Osteocyte (in vitro differentiated cells): Measurements from ENCODE around the gene MEF2C. TPM values are rescaled to one million over a fixed set of nuclear protein-coding genes. Genes with fewer than 3 reads are reported as not detected.

Experiments
- DNase-seq: peaks from one replicate; pipeline ENCODE4 v3.0.0; 2021; ENCODE audit warnings: mixed read lengths; ENCODE audit not compliant: unreplicated experiment; ENCODE audit errors: extremely low spot score
- H3K27ac Mint-ChIP-seq: one replicate; pipeline ENCODE4 v1.8.0; 2021; ENCODE audit warnings: mild to moderate bottlenecking, mixed read lengths; ENCODE audit not compliant: unreplicated experiment
- H3K27me3 Mint-ChIP-seq: one replicate; pipeline ENCODE4 v1.8.0; 2021; ENCODE audit warnings: mixed read lengths; ENCODE audit not compliant: unreplicated experiment
- H3K36me3 Mint-ChIP-seq: one replicate; pipeline ENCODE4 v1.8.0; 2021; ENCODE audit warnings: mixed read lengths; ENCODE audit not compliant: unreplicated experiment
- H3K4me1 Mint-ChIP-seq: one replicate; pipeline ENCODE4 v1.8.0; 2021; ENCODE audit warnings: mixed read lengths; ENCODE audit not compliant: unreplicated experiment
- H3K4me3 Mint-ChIP-seq: one replicate; pipeline ENCODE4 v1.8.0; 2021; ENCODE audit warnings: mild to moderate bottlenecking, moderate library complexity, mixed read lengths; ENCODE audit not compliant: unreplicated experiment
- H3K9me3 Mint-ChIP-seq: one replicate; pipeline ENCODE4 v1.8.0; 2021; ENCODE audit warnings: mixed read lengths; ENCODE audit not compliant: unreplicated experiment
- CTCF ChIP-seq: fragments of 200-600 bp; sonication (generic); IDR thresholded peaks from 2 replicates; pipeline ENCODE4 v1.5.0; 2021; ENCODE audit warnings: antibody characterized with exemption, mild to moderate bottlenecking, moderate library complexity
- total RNA-seq: library from RNA; stranded (reverse); gene quantifications from 2 replicates; pipeline ENCODE4 v1.2.1, GENCODE V29; 2021

Gene MEF2C
- total RNA-seq, 1 donor from 2014 or later: 9.4 TPM

- Mint-ChIP-seq H3K27ac (no peak overlapping the region), H3K36me3 (no peaks in the 10 kb centered on the region), H3K4me3 (no peak overlapping the region), H3K9me3 (no peaks in the 10 kb centered on the region), H3K4me1 (no peaks in the 10 kb centered on the region), H3K27me3 (no peaks in the 10 kb centered on the region)
- DNase-seq: no peak
- TF ChIP-seq CTCF: no peak
These were observed 14.4 kb downstream of the MEF2C start for GRCh38 chr5:88868468-88869068.

- Mint-ChIP-seq H3K9me3 (no peaks in the 10 kb centered on the region), H3K4me3 (no peak overlapping the region), H3K4me1 (no peaks in the 10 kb centered on the region), H3K27me3 (no peaks in the 10 kb centered on the region), H3K27ac (no peak overlapping the region), H3K36me3 (no peaks in the 10 kb centered on the region)
- no peak for TF ChIP-seq CTCF
- no peak for DNase-seq
These were observed 15.3 kb downstream of the MEF2C start for GRCh38 chr5:88867638-88868037.

- no peaks in the 10 kb centered on the region for H3K27me3 Mint-ChIP-seq
- DNase-seq: no peak
- no peaks in the 10 kb centered on the region for H3K4me1 Mint-ChIP-seq
- H3K27ac Mint-ChIP-seq: no peak overlapping the region
- no peaks in the 10 kb centered on the region for H3K9me3 Mint-ChIP-seq
- H3K4me3 Mint-ChIP-seq: no peak overlapping the region
- no peaks in the 10 kb centered on the region for H3K36me3 Mint-ChIP-seq
- TF ChIP-seq CTCF: no peak
These were observed 19.5 kb downstream of the MEF2C start for GRCh38 chr5:88863523-88863922.

GRCh38 chr5:88862547-88863175 is 20.3 kb downstream of the MEF2C start:
- H3K9me3 Mint-ChIP-seq: no peaks in the 10 kb centered on the region
- H3K27me3 Mint-ChIP-seq: no peaks in the 10 kb centered on the region
- DNase-seq: no peak
- no peak for TF ChIP-seq CTCF
- no peak overlapping the region for H3K4me3 Mint-ChIP-seq
- H3K27ac Mint-ChIP-seq: no peak overlapping the region
- H3K36me3 Mint-ChIP-seq: no peaks in the 10 kb centered on the region
- no peaks in the 10 kb centered on the region for H3K4me1 Mint-ChIP-seq

GRCh38 chr5:88861231-88861630 is 21.8 kb downstream of the MEF2C start:
- no peaks in the 10 kb centered on the region for H3K4me1 Mint-ChIP-seq
- H3K9me3 Mint-ChIP-seq: no peaks in the 10 kb centered on the region
- H3K27ac Mint-ChIP-seq: no peak overlapping the region
- TF ChIP-seq CTCF: no peak
- H3K36me3 Mint-ChIP-seq: no peaks in the 10 kb centered on the region
- H3K27me3 Mint-ChIP-seq: no peaks in the 10 kb centered on the region
- DNase-seq: no peak
- H3K4me3 Mint-ChIP-seq: no peak overlapping the region
